Natural killer cell (primary cell): ENCODE measurements around the gene CASP12. TPM values are rescaled to one million over a fixed set of nuclear protein-coding genes. Genes with fewer than 3 reads are reported as not detected.
A peak's percentile ranks its signal among the peaks of the same experiment; 100 is the strongest.

Experiments
- ATAC-seq, 3 donors: fragments of 150-1000 bp in 2 of 3; fragments of 200-7000 bp in 1 of 3; cut with Tn5 transposase; 1 replicate in 1 of 3; 2 replicates in 2 of 3; pipeline ENCODE4 v1.10.0; 2021; ENCODE audit warnings: mild to moderate bottlenecking in 2 of 3, moderate library complexity in 2 of 3
- DNase-seq, 2 donors: peaks; one replicate each; pipeline versions ENCODE4 v3.0.0 to v3.0.0-alpha.2; 2013 to 2021; ENCODE audit warnings: mixed read lengths in 1 of 2
- H3K27ac ChIP-seq: one replicate; pipeline ENCODE4 v1.5.1; 2013; ENCODE audit warnings: mild to moderate bottlenecking, low read length
- H3K27me3 ChIP-seq: one replicate; pipeline ENCODE4 v1.6.1; 2013; ENCODE audit warnings: low read length; ENCODE audit not compliant: control insufficient read depth, insufficient read depth
- H3K36me3 ChIP-seq: one replicate; pipeline ENCODE4 v1.6.1; 2013; ENCODE audit warnings: low read length; ENCODE audit not compliant: control insufficient read depth, insufficient read depth
- H3K4me1 ChIP-seq: one replicate; pipeline ENCODE4 v1.6.1; 2013; ENCODE audit warnings: low read length; ENCODE audit not compliant: control insufficient read depth, insufficient read depth
- H3K4me3 ChIP-seq: one replicate; pipeline ENCODE4 v1.5.1; 2013; ENCODE audit warnings: low read length
- H3K9me3 ChIP-seq: one replicate; pipeline ENCODE4 v1.6.1; 2013; ENCODE audit warnings: low read length; ENCODE audit not compliant: control insufficient read depth, insufficient read depth
- H3K27ac Mint-ChIP-seq, 2 donors: one replicate each; pipeline ENCODE4 v1.8.0; 2022; ENCODE audit warnings: mild to moderate bottlenecking in 2 of 2, mixed read lengths in 2 of 2, moderate library complexity in 1 of 2
- H3K27me3 Mint-ChIP-seq, 2 donors: one replicate each; pipeline ENCODE4 v1.8.0; 2022; ENCODE audit warnings: low read depth in 2 of 2, mixed read lengths in 2 of 2
- H3K36me3 Mint-ChIP-seq: one replicate; pipeline ENCODE4 v1.8.0; 2022; ENCODE audit warnings: mixed read lengths
- H3K4me1 Mint-ChIP-seq, 2 donors: one replicate each; pipeline ENCODE4 v1.8.0; 2022; ENCODE audit warnings: mixed read lengths in 2 of 2
- H3K4me3 Mint-ChIP-seq: one replicate; pipeline ENCODE4 v1.8.0; 2022; ENCODE audit warnings: mild to moderate bottlenecking, moderate library complexity, mixed read lengths
- H3K9me3 Mint-ChIP-seq, 2 donors: one replicate each; pipeline ENCODE4 v1.8.0; 2022; ENCODE audit warnings: mixed read lengths in 2 of 2
- WGBS: methylation state at CpG from one replicate; pipeline ENCODE4 v1.1.7; 2013; ENCODE audit warnings: missing lambda C conversion rate; ENCODE audit not compliant: insufficient coverage; 5-methylcytosine and 5-hydroxymethylcytosine counted together
- intact Hi-C: fragments of 100-400 bp; cut with micrococcal nuclease; formaldehyde crosslinking; loops from one replicate; pipeline ENCODE4 v1.14.2; 2022
- total RNA-seq, 4 donors: library from RNA; stranded (reverse); fragments of 120-200 nt in 1 of 4; gene quantifications; one replicate each; pipeline versions ENCODE4 v1.2.3 to v1.2.4, GENCODE V29; 2013 to 2022
- TF ChIP-seq, protein P1 (sequence below): fragments of 200-600 bp; IDR thresholded peaks from one replicate; pipeline ENCODE4 v1.8.0; 2022; ENCODE audit warnings: antibody characterized with exemption

Gene CASP12
- total RNA-seq, 3 donors from 2014 or later (not counting 1 experiment from before 2014, with no cell fraction given), result not detected

DNA sequence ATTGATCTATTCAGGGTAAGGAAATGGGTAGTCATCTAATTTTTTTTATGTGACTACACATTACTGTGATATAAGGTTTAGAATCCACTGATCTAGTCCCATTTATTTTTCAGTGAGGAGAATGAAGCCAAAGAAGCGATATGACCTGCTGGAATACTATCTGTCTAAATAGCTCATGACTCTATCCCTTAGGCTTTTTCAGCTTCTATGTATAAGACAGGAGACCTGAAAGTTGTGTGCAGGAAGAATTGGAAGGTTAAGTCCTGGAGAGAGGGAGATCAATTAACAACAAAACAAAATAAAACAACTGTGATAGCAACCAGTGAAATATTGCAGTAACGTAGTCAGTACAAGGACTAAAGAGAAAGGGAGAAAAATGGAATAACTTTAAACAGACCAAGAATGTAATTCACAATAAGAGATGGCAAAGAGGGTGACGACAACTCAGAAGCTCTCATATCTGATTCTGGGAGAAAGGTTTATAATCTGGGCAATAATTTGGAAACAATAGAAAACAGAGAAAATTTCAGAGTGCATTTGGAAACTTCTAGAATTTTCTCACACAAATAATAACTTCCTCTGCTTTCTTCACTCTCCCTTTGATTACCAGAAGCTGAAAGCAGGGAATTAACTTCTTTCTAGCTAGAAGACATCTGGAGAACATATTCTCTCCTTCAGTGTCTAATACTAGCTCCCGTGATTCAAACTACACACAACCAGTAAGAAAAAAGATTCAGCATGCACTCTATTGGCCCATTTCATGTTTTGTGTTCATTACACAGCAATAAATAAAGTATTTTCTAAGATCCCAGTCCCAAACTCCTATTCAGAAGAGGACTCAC, 19.2 kb upstream of the CASP12 start:
- H3K36me3 ChIP-seq, result no peaks in the 10 kb centered on the region
- TF ChIP-seq, protein P1, sequence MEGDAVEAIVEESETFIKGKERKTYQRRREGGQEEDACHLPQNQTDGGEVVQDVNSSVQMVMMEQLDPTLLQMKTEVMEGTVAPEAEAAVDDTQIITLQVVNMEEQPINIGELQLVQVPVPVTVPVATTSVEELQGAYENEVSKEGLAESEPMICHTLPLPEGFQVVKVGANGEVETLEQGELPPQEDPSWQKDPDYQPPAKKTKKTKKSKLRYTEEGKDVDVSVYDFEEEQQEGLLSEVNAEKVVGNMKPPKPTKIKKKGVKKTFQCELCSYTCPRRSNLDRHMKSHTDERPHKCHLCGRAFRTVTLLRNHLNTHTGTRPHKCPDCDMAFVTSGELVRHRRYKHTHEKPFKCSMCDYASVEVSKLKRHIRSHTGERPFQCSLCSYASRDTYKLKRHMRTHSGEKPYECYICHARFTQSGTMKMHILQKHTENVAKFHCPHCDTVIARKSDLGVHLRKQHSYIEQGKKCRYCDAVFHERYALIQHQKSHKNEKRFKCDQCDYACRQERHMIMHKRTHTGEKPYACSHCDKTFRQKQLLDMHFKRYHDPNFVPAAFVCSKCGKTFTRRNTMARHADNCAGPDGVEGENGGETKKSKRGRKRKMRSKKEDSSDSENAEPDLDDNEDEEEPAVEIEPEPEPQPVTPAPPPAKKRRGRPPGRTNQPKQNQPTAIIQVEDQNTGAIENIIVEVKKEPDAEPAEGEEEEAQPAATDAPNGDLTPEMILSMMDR, result no peak
- H3K4me1 Mint-ChIP-seq, result peaks cover 44% of the 10 kb centered on the region in 2 donors
- H3K9me3 ChIP-seq, result no peaks in the 10 kb centered on the region
- peak overlapping the region; percentile 72 for H3K27ac ChIP-seq
- no peaks in the 10 kb centered on the region for H3K36me3 Mint-ChIP-seq
- intact Hi-C loops, result loop anchor here (2.0 to 5.0 kb wide), 2 partner anchors 15 to 210 kb away; no protein-coding TSS in a partner anchor
- H3K27me3 Mint-ChIP-seq, result no peaks in the 10 kb centered on the region
- no peaks in the 10 kb centered on the region for H3K9me3 Mint-ChIP-seq
- DNase-seq, result peak in 1 of 2 donors; percentile 14
- WGBS, result 7% methylated on average over 1 of the region's 4 CpGs
- H3K4me3 ChIP-seq, result peak overlapping the region; percentile 47
- H3K27me3 ChIP-seq, result no peaks in the 10 kb centered on the region
- peak; percentile 43 to 60 (median 50) for ATAC-seq
- peak overlapping the region; percentile 83 to 84 for H3K27ac Mint-ChIP-seq
- H3K4me1 ChIP-seq, result peaks cover 5% of the 10 kb centered on the region
- peak overlapping the region; percentile 97 for H3K4me3 Mint-ChIP-seq

DNA sequence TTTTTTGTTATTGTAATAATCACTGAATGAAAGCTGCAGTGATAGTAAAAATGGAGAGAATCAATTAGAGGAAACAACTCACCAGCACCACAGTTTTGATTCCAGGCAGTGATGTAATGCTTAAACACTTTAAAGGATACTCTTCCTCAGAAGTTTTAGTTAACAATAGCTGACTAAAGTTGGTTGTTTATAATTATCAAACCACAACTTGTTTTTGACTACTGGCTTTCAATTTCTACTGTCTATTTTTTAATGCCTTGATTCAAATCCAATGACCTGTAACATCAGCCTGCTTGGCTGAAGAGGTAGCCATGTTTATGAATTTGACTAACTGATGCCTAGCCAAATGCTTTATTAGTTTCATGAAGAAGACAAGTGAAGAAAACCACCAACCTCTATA, 18.2 kb upstream of the CASP12 start:
- DNase-seq, result peak in 1 of 2 donors; percentile 20
- Mint-ChIP-seq H3K9me3 (no peaks in the 10 kb centered on the region), H3K27me3 (no peaks in the 10 kb centered on the region), H3K27ac (peak overlapping the region; percentile 83 to 84), H3K4me3 (peak overlapping the region; percentile 97), H3K36me3 (no peaks in the 10 kb centered on the region), H3K4me1 (peaks cover 44% of the 10 kb centered on the region in 2 donors)
- H3K36me3 ChIP-seq, result no peaks in the 10 kb centered on the region
- peak overlapping the region; percentile 47 for H3K4me3 ChIP-seq
- H3K27ac ChIP-seq, result peak overlapping the region; percentile 72
- no peak for ATAC-seq
- H3K27me3 ChIP-seq, result no peaks in the 10 kb centered on the region
- H3K4me1 ChIP-seq, result peaks cover 5% of the 10 kb centered on the region
- intact Hi-C loops, result loop anchor here (5.0 kb wide), 1 partner anchor 209 kb away; no protein-coding TSS in a partner anchor
- H3K9me3 ChIP-seq, result no peaks in the 10 kb centered on the region
- TF ChIP-seq, protein P1, result no peak

DNA sequence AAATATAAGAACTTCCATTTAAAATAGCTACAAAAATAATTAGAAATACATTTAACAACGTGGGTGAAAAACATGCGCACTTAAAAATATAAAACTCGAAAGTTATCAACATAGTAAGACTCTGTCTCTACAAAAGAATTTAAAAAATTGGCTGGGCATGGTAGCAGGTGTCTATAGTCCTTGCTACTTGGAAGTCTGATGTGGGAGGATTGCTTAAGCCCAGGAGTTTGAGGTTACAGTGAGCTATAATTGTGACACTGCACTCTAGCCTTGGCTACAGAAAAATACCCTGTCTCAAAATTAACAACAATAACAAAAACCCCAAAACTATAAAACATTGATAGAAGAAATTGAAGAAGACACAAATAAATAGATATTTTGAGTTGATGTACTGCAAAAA, 13.8 kb upstream of the CASP12 start:
- Histone ChIP-seq H3K9me3 (no peaks in the 10 kb centered on the region), H3K36me3 (peaks cover 11% of the 10 kb centered on the region), H3K4me3 (no peak overlapping the region), H3K27me3 (no peaks in the 10 kb centered on the region), H3K27ac (no peak overlapping the region), H3K4me1 (peaks cover 5% of the 10 kb centered on the region)
- DNase-seq (no peak), ATAC-seq (no peak)
- Mint-ChIP-seq H3K27me3 (no peaks in the 10 kb centered on the region), H3K27ac (no peak overlapping the region), H3K4me3 (no peak overlapping the region), H3K36me3 (peaks cover 14% of the 10 kb centered on the region), H3K9me3 (peaks cover 0 to 2% of the 10 kb centered on the region in 2 donors), H3K4me1 (peaks cover 24 to 36% of the 10 kb centered on the region in 2 donors)
- TF ChIP-seq, protein P1, result no peak
- 100% methylated on average over 2 of the region's 3 CpGs for WGBS
- intact Hi-C loops, result no loop called here
